ENCODE data around the gene RPL28.
"Not testable (repeated sequence)": the region's sequence is repeated elsewhere in the genome, so short reads cannot be mapped to it uniquely, and the experiment has no call there.

RPL28 gene

DNA sequence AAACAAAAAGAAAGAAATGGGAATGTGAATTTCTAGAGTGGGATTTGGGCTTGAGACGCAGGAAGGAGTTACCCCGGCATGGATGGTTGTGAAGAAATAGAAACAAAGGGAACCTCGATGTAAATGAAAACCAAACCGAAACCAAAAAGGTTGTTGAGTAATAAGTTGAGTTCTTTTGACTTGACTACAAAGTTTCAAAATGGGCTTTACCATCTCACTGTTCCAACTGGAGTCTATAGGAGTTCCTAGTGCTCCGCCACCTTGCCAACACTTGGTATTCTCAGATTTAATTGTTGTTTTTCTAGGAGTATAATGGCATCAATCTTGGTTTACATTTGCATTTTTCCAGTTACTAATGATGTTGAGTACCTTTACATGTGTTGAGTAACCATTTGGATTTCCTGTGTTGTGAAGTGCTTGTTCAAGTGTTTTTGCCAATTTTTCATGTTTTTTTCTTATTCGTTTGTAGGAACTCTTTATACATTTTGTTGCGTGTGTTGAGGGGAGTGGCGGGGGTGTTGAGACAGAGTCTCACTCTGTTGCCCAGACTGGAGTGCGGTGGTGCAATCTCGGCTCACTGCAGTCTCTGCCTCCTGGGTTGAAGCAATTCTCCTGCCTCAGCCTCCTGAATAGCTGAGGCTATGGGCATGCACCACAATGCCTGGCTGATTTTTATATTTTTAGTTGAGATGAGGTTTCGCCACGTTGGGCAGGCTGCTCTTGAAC lies 12.6 kb downstream of the RPL28 start:
- DNase-seq: no peak

DNA sequence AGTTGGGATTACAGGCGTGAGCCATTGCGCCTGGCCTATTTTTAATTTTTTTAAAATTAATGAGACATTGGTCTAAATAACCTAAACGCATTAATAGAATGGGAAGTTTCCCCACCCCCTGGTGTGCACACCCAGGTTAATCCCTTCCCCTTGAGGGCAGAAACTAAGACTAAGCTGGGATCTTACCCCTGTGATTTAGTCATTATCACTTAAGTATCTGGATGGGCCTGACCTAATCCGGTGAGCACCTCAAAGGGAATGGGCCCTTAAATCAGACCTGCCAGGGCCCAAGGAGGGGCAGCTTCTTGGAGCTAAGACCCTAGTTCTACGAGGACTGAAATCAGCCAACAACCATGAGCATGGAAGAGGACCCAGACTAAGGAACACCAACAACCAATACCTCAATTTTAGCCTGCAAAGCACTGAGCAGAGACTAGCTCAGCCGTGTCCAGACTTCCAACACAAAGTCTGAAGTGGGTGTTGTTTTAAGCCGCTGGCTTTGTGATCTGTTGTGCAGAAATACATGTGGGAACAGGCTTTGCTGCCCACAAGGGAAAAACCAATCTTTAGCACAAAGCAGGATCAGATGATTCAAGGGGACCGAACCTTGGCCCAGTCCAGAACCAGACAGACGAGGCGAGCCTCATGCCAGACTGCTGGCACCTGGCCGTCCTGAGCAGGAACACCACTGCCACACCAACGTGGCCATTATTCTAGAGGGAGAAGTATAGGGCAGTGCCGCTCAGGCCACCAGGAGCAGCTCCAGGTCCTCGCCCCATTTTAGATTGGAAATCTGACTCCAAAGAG lies 14.8 kb downstream of the RPL28 start:
- DNase-seq: no peak

GRCh38 chr19:55401390-55401789 lies 15.7 kb downstream of the RPL28 start:
- DNase-seq: not testable (repeated sequence)

- DNase-seq: no peak
Observed at GRCh38 chr19:55402509-55402908, 16.8 kb downstream of the RPL28 start.

GRCh38 chr19:55405638-55406037 lies 19.9 kb downstream of the RPL28 start:
- DNase-seq: no peak

GRCh38 chr19:55406091-55406825 lies 20.5 kb downstream of the RPL28 start:
- no peak for DNase-seq

DNA sequence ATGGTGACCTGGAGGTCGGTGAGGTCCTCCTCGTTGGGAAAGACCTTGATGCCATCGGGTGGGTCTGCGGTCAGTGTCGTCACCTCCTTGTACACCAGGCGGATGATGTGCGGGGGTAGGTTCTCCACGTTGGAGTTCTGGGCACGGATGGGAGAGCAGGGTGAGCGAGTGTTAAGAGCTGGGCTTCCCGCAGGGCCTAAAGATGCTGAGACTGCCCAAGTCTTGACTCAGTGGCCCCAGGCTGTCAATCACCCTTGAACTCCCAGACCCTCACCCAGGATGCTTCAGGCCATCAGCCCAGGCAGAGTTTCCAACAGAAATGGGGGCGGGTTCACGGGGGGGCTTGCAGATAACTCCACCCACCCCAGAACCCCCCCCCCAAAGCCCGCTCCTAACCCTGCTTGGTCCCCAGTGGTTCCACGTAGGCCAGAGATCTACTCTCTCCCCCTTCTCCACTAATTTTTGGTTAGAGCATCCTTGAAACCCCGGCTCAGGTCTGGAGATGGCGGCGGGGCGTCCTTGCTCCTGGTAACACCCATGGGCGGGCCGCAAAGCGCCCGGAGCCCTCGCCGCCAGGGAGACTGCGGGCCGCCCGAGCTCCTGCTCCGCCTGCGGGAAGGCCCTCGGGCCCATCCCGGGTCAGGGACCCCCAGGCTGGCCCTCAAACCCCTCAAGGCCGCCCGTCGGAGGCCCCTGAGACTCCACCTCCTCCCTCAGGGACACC lies 21.3 kb downstream of the RPL28 start:
- DNase-seq: no peak

DNA sequence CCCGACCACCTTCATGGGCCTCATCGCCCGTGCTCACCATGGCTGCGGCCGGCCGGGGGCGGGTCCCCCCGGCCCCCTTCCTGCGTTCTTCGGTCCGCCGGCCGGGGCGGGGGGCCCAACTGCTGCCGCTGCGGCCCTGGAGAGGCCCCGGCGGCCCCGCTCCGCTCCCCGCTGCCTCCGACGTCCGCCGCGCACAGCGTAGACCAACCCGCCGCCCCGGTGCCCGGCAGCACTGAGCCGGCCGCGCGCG lies 21.7 kb downstream of the RPL28 start, which contains the start of gene UBE2S:
Gene UBE2S (minus strand): TSS at position 239 of the 250 bp plus-strand sequence. CDS start 199 bp downstream, at position 40.
- DNase-seq: not testable (repeated sequence)

DNA sequence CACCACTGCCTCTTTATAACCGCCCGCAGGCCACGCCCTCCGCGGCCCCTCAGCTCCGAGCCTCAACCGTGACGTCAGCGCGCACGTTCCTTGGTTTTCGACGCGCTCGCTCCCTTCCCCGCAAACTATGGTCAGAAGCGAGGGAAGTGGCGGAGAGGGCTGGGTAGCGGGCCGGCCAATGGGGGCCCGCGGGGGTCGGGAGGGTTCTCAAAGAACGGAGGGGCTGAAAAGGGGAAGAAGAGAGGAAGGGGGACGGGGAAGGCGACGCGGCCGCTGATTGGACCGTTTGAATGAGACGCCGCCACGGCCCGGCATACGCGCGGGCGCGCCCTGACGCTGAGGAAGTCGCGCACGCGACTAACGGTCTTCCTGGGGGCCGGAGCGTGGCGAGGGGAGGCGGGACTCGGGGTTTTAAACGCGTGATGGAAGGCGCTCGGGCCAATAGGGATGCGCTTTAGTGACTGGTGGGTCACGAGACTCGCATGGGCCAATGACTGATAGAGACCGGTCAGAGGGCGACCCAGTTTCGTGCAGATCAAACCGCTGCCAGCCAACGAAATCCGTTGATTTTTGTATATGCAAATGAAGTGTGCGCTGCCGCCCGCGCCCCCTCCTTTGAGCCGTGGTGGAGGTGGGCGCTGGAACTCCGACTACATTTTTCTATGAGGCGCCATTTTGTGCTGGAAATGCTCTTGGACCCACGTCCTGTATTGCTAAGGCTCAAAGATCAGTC lies 22.2 kb downstream of the RPL28 start:
- DNase-seq: peak; percentile 99

- no peak for DNase-seq
Observed at GRCh38 chr19:55408533-55408872, 22.8 kb downstream of the RPL28 start.

GRCh38 chr19:55409179-55409578 lies 23.4 kb downstream of the RPL28 start:
- not testable (repeated sequence) for DNase-seq

DNA sequence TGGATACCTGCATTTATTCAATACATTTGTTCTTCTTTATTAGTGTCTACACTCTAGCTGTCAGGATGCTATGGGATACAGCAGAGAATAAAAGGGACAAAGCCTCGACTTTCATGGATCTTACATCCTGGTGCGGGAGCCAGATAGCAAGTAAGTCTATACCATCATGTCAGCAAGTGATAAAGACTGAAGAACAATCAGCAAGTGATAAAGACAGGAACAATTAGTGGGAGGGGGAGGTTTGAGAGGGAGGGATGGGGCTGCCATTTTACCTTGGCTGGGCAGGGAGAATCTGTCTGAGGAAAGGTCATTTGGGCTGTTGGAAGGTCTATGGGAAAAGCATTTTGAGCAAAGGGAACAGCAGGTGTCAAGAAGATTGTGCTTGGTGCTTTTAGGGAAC lies 24.4 kb downstream of the RPL28 start:
- DNase-seq: no peak

DNA sequence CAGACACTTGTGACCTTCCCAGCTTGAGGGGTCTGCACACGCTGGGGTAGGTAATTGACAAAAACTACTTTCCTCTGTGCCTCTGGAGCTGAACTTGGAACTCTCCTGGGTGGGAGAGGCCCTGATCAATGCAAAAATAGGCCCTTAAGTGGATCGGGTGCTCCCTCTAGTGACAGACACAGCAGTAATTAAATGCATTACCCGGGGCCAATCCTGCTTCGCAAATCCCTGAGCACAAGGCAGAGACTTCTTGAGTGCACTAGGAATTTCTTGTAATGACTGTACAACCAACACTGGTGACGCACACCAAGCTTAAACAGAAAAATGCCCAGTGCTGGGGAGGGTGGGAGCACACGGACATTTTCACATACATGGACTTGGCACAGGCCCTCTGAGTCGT lies 32.5 kb downstream of the RPL28 start:
- peak; percentile 72 for DNase-seq

- no peak for DNase-seq
Observed at GRCh38 chr19:55419103-55419502, 33.4 kb downstream of the RPL28 start.

DNA sequence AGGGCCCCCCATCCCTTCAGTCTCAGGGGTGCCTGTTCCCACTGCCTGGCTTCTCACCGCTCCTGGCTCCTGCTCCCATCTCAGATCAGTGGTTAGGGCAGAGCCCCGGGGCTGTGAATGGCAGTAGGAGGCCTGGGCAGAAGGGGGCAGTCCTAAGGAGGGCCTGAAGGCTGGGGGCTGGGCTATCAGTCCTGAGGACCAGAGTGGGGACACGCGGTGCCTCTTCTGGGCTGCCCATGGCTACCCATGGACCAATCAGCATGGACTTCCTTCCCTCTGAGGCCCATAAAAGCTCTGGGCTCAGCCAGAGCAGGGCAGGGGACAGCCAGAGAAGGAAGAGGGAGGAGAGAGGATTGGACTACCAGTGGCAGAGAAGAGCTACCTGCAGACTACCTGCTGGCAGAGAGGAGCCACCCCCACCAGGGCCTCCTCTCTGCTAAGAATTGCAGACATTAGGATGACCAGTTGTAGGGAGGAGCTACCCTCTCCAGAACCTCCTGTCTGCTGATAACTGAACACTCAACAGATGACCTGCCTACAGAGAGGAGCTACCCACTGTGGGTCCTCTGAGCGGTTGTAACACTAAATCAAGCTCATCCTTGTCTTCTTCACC lies 34.0 kb downstream of the RPL28 start:
- no peak for DNase-seq

GRCh38 chr19:55421281-55421680 lies 35.5 kb downstream of the RPL28 start:
- DNase-seq: not testable (repeated sequence)

DNA sequence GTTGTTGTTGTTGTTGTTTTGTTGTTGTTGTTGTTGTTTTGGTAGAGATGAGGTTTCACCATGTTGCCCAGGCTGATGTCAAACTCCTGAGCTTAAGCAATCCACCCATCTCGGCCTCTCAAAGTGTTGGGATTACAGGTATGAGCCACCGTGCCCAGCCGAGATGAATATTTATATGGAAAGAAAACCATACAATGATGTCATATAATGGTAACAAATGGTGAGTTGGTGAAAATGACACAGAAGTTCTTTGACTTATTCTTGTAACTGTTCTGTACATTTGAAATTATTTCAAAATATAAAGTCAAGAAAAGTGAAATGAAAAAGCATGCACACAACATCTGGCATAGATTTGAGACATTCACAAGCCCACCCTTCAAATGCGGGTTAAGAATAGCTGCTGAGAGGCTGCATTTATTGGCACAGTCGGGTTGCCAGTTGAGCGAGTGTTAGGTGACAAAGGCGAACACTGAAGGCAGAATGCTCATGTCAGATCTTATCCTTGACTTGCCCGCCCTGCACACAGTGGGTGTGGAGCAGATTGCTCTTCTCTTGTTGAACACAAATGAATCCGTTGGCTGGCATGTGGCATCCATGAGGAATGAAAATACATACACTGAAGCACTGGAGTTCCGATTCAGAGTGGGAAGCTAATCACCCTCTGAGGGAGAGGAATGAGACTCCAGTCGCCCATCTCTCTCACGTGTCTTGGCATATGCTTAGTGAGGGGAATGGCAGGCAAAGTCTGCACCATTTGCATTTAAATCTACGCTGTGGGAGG lies 37.7 kb downstream of the RPL28 start:
- DNase-seq: no peak

DNA sequence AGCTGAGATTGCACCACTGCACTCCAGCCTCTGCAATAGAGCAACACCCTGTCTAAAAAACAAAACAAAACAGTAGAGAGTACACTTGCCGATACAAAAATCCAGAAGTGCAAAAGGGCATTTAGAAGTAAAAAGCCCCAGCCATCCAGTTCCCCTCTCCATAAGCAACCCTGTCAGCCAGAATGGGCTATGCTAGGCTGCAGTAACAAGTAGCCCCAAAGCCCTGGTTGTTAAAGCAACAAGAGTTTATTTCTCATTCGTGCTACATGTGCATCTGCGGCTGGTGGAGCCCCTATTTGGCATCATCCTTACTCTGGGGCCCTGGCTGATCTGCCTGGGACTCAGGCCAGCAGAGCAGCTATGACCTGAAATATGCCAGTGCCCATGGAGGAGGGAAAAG lies 38.8 kb downstream of the RPL28 start:
- DNase-seq: no peak

- DNase-seq: no peak
Observed at GRCh38 chr19:55426042-55426441, 40.3 kb downstream of the RPL28 start.

DNA sequence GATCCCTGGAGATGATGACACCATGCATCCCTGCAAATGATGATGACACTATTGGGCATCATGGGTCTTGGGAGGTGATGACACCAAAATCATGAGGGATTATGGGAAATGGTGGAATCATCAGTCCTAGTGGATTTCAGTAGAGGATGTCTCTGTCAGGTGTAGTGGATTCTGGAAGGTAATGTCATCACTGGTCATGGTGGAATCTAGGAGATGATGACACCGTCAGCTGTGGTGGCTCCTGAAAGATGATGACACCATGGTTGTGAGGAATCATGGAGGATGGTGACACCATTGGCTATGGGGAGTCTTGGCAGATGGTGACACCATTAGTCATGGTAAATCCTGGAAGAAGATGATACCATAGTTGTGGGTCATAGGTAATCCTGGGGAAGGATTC lies 45.5 kb downstream of the RPL28 start:
- DNase-seq: no peak

GRCh38 chr19:55432241-55432959 lies 46.7 kb downstream of the RPL28 start:
- no peak for DNase-seq
